ENCODE measurements around the gene EMD.
A peak's percentile ranks its signal among the peaks of the same experiment; 100 is the strongest.

The EMD gene

DNA sequence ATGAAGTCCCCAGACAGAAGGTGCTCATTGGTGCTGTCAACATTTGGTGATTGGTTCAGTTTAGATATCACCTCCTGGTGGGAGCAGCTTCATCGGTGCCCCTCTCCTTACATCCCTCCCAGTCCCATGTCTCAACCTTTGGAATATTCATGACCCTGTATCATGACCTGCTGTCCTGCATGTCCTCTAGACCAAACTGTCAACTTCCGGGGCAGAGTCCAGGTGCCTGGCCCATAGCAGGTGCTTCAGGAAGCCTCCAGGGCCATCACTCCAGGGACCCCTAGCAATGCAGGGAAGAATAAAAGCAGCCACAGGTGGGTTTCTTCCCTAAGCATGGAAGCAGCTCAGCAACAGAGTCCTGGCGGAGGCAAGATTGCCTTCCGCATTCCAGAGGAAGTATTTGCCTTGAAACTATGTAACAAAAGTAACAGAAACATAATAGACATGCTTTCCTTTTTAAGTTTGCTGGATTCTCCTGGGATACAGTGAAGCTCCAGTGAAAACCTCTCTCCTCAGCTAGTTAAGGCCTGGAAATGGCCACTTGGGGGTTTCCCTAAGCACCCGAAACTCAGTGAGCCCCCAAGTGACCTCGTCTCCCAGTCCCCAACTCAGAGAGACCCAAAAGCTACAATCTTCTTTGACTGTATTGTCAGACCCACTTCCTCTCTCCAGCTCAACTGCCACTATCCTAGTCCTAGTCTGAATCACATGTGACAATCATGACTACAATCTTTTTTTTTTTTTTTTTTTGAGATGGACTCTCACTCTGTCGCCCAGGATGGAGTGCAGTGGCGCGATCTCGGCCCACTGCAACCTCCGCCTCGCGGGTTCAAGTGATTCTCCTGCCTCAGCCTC is 48.0 kb downstream of the EMD start:
- ATAC-seq: no peak

DNA sequence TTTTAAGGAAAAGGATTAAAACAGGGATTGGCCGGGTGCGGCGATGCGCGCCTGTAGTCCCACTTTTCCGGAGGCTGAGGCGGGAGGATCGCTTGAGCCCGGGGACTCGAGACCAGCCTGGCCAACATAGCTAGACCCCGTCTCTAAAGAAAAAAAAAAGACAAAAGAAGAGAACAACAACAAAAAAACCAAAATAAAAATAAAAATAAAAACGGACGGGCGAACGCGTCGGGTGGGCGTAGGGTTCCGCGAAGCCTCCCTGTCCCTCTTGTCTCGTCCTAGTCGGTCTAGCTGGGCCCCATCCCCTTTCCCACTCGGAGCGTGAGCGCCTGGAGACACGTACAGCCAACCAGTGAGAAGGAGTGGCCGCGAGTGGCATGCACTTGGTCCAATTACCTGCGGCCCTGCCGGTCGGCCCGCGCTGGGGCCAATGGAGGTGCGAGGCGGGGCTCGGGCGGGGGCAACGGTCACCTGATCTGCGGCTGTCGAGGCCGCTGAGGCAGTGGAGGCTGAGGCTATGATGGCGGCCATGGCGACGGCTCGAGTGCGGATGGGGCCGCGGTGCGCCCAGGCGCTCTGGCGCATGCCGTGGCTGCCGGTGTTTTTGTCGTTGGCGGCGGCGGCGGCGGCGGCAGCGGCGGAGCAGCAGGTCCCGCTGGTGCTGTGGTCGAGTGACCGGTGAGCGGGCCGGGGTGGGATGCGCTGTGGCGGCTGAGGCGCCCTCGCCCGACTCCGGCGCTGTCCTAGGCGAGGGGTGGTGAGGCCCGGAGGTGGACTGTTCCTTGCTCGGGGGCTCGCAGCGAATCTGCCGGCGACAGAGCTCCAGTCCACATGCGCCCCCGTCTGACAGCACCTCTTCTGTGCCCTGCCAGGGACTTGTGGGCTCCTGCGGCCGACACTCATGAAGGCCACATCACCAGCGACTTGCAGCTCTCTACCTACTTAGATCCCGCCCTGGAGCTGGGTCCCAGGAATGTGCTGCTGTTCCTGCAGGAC is 49.4 kb downstream of the EMD start, which contains the start of gene ATP6AP1:
Gene ATP6AP1 (plus strand): TSS at position 502 of the 996 bp plus-strand sequence. CDS start 16 bp downstream, at position 518.
- peak; percentile 99 to 100 for ATAC-seq

- no peak for ATAC-seq
Measured at GRCh38 chrX:154429711-154430110, 50.6 kb downstream of the EMD start.

- ATAC-seq: no peak
Measured at GRCh38 chrX:154430479-154430878, 51.4 kb downstream of the EMD start.

DNA sequence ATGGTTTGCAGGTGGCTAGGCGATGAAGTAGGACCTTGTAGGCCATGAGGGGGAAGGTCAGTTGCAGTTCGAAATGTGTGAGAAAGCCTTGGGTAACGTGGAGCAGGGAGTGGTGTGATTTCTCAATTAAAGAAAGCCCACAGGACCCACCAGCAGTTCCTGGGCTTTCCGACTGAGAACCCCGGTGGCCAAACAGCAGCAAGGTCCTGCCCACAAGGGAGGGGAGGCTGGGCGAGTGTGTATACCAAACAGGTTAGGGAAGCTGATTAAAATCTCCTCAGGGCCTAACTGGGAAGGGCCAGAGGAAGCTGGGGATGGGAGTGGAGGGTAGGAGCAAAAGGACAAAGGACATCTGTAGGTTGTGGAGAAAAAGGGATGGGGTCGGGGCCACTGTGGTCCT is 51.8 kb downstream of the EMD start:
- no peak for ATAC-seq

Data from activated CD4-positive, CD25-positive, alpha-beta regulatory T cell treated with anti-CD3 and anti-CD28 coated beads, Interleukin-2, amount 50 U/mL, for 24 hours (primary cell).